Measurements from ENCODE around the gene COG4.
A peak's percentile ranks its signal among the peaks of the same experiment; 100 is the strongest.
"Not testable (repeated sequence)": the region's sequence is repeated elsewhere in the genome, so short reads cannot be mapped to it uniquely, and the experiment has no call there.

Gene COG4

GRCh38 chr16:70453892-70454221 lies 69.5 kb downstream of the COG4 start:
- no peak for DNase-seq

DNA sequence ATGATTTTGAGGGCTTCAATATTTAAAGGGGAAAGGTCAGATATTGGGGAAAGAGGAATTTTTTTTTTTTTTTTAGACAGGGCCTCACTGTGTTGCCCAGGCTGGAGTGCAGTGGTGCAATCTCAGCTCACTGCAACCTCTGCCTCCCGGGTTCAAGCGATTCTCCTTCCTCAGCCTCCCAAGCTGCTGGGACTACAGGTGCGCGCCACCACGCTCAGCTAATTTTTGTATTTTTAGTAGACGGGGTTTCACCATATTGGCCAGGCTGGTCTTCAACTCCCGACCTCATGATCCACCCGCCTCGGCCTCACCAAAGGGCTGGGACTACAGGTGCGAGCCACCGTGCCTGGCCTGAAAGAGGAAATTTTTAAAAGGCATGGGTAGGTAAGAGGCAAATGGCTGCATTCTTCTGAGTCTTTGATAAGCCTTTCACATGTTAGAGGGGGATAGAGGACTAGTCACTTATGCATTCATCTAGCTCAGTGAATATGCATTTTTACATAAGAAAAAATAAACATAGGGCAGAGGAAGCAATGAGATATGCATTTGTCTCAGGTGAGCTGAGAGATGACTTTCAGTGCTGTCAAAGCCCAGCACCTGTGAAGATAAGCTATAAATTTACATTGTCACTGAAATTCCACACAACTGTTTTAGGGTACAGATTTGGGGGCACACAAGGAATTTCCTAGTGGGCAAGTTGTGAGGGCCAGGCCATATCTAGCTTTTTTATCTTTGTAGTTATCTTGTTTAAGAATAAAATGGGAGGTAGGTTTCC lies 70.0 kb downstream of the COG4 start:
- DNase-seq: no peak

- not testable (repeated sequence) for DNase-seq
Measured at GRCh38 chr16:70451004-70451340, 72.4 kb downstream of the COG4 start.

DNA sequence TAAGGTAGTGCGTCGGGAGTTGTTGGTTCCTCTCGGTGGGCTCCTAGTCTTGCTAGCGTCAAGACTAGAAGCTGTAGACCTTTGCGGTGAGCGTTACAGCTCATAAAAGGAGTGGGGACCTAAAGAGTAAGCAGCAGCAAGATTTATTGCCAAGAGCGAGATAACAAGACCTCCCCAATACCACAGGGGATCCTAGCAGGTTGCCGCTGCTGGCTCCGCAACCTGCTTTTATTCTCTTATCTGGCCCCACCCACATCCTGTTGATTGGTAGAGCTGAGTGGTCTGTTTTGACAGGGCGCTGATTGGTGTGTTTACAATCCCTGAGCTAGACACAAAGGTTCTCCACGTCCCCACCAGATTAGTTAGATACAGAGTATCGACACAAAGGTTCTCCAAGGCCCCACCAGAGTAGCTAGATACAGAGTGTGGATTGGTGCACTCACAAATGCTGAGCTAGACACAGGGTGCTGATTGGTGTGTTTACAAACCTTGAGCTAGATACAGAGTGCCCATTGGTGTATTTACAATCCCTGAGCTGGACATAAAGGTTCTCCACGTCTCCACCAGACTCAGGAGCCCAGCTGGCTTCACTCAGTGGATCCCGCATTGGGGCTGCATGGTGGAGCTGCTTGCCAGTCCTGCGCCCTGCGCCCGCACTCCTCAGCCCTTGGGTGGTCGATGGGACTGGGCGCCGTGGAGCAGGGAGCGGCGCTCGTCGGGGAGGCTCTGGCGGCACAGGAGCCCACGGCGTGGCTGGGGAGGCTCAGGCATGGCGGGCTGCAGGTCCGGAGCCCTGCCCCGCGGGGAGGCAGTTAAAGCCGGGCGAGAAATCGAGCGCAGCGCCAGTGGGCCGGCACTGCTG lies 73.0 kb downstream of the COG4 start:
- not testable (repeated sequence) for DNase-seq

GRCh38 chr16:70448075-70448474 lies 75.3 kb downstream of the COG4 start:
- DNase-seq: no peak

GRCh38 chr16:70444249-70445063 lies 78.9 kb downstream of the COG4 start:
- no peak for DNase-seq

DNA sequence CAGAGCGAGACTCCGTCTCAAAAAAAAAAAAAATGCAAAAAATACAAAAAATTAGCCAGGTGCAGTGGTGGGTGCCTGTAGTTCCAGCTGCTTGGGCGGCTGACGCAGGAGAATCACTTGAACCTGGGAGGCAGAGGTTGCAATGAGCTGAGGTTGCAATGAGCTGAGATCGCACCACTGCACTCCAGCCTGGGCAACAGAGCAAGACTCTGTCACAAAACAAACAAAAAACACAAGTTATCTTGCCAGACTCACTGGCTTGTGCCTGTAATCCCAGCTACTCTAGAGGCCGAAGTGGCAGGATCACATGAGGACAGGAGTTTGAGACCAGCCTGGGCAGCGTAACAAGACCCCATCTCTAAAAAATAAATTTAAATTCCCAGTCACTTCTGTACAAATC lies 81.0 kb downstream of the COG4 start:
- DNase-seq: no peak

- no peak for DNase-seq
Measured at GRCh38 chr16:70441406-70441990, 81.9 kb downstream of the COG4 start.

- no peak for DNase-seq
Measured at GRCh38 chr16:70440009-70440692, 83.2 kb downstream of the COG4 start.

DNA sequence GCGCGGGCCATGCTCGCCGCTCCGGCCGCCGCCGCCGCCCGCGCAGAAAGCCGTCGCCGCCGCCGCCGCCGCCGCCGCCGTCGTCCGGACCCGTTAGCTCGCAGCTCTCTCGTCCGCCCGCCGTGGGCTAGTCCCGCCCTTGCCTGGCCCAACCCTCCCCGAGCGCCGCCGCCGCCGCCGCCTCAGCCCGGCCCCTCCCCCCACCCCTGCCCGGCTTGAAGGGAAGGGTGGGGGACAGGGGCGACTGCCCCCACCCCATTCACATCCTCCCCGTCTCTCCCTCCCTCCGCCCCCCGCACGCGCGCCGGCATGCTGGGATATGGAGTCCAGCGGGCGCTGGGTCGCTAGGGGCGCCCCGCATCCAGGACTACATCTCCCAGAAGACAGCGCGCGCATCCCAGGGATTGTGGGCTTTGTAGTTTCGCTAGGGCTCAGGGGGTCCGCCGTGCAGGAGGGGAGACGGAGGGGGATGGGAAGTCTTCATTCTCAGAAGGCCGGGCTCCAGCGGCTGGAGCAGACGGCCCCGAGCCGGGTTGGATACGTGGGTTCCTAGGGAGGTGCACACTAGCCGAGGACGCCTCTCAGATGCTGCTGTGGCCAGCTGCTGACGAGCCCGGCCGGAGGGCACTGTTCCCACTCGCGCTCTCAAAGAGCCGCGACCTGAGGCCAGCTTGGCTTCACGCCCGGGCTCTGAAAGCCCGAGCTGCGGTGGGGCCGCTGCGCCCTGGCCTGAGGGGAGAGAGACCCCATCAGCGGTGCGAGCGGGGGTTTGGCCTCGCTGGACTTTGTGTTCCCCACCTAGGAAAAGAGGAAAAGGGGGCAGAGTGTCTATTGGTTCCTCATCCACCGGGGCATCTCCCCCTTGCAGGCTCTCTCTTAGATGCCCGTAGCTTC lies 84.1 kb downstream of the COG4 start, which contains the start of gene ST3GAL2:
Gene ST3GAL2, minus strand, starts transcription at position 132 of the 894 bp plus-strand sequence. CDS start 40,570 bp downstream, outside the sequence.
- peak; percentile 93 for DNase-seq

DNA sequence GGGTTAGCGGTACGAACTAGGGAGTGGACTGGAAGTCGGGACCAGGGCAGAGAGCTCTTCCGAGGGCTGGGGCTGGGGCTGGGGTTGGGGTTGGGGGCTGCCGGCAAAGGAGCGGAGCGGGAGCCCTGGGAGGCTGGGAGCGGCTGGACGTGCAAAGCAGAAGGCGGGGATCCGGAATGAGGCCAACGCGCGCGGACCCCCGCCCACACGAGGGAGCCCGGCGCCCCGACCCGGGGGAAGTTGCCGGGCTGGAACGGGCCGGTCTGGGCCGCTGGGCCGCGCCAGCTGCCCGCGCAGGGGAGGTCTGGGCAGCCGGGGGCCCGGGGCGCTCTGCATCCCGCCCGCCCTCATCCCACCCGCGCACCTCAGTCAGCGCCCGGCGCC lies 84.8 kb downstream of the COG4 start:
- DNase-seq: no peak

DNA sequence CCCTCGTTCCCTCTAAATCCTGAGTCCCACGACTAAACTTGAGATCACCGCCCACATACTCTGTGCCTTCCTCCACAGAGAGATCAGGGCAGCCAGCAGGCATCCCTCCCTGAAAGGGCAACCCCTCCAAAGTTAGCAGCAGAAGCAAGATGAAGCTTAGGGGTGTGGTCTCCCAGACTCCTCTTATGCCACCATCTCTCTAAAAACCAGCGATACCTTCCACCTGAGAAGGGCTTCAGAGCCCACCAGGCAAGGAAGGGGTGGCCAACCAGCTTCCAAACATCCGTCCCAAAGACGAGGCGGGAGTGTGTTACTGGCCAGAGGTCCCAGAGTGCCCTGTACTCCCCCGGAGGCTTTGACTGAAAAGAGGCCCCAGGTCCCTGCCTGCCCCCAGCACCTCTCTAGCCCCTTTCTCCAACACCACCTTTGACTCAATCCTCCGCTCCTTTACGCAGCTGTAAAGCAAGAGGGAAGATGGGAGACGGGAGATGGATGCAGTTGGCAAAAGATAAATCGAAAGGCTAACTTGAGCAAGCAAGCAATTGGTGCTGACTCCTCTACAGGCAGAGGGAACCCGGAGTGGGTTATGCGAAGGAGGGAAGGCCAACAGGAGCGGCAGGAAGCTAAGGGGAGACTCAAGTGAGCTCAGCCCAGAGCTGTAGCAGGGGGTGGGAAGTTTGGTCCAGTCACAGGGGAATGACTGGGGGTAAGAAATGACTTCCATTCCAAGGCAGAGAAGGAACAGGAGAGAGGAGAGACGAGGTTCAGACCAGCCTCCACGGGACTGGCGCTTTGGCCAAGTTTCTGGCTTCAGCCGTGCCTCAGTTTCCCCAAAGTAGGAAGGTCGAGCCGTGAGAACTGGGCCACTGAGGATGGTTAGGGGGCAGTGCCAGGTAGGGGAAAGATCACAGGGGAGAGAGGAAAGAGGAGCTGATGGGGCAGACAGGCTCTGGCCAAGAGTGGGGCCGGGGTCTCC lies 85.5 kb downstream of the COG4 start:
- no peak for DNase-seq

DNA sequence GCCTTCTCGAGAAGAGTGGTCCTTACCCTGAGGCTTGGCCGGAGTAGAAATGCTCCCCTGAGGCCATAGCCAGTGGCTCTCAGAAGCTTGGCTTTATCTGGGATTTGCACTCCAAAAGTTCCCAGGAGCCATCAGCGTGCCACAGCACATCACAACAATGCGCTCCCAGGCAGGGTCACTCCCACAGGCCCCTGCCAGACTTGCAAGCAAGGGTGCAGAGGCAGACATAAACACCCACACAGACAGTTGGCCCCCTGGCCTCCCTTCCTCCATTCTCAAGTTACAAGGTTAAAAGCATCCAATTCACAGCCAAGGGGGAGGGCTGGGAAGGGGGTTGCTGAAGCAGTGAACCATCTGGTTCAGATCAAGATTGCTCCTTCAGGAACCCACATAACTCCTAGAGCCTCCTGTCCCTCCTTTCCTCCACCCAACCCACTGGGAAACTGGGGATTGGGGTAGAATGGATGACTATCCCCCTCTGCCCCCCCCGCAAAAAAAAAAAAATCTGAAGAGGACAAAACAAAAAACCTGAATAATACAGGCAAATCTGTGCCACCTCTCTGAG lies 86.3 kb downstream of the COG4 start:
- no peak for DNase-seq

- no peak for DNase-seq
Measured at GRCh38 chr16:70434484-70435260, 88.7 kb downstream of the COG4 start.

DNA sequence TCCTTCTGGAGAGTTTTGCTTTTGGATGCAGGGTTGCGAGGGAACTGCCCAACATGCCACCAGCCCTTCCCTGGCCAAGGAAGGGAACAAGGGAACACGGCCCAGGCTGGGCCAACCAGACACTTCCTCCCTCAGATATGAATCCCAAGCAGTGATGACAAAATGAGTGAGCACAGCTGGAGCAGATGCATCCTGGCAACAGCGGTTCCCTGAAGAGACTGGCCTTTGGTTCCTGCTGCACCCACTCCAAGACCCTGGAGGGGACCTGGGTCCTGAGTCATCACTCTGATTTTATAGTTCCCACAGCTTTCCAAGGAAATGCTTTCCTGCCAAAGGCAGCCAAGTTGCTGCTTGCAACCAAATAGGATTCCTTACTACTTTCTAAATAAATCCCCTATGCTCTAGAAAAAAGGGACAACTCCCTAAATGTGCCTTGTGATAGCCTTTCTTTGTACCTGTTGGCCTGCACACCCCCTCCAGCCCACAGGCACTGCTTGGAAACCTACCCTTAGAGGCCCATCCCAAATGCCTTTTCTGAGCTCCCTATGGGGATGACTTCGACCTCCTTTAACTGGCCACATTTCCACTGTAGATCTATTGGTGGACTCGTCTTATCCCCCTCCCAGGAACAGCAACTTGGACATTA lies 89.8 kb downstream of the COG4 start:
- DNase-seq: no peak

GRCh38 chr16:70432723-70433457 lies 90.5 kb downstream of the COG4 start:
- no peak for DNase-seq

- DNase-seq: no peak
Measured at GRCh38 chr16:70432356-70432722, 91.0 kb downstream of the COG4 start.

Data from stimulated activated CD4-positive, alpha-beta T cell treated with anti-CD3 and anti-CD28 coated beads, Interleukin-1b, Interleukin-23, amount 100 ng/mL, for 48 hours (primary cell).